SU-DHL-6 (cell line): ENCODE results near the gene KRTAP1-5.

ENCODE experiments used
- H2AFZ ChIP-seq: fragments of 200-600 bp; sonication (generic); 2 replicates; pipeline ENCODE4 v1.6.1; 2014; ENCODE audit warnings: low read depth, mild to moderate bottlenecking, moderate library complexity, mixed read lengths, antibody characterized with exemption, low read length; ENCODE audit not compliant: severe bottlenecking
- H3F3A ChIP-seq: fragments of 200-600 bp; shearing (Covaris generic); 2 replicates; pipeline ENCODE4 v1.6.0; 2016; ENCODE audit warnings: antibody characterized with exemption, mild to moderate bottlenecking; ENCODE audit not compliant: insufficient read depth
- H3K27ac ChIP-seq: fragments of 200-600 bp; sonication (generic); 2 replicates; pipeline ENCODE4 v1.5.1; 2016; ENCODE audit warnings: low read depth, mild to moderate bottlenecking, low read length, moderate library complexity, mixed read lengths
- H3K27me3 ChIP-seq: fragments of 200-600 bp; sonication (generic), shearing (Covaris generic); 2 replicates; pipeline ENCODE4 v1.6.0; 2014; ENCODE audit warnings: mild to moderate bottlenecking, low read length
- H3K36me3 ChIP-seq: fragments of 200-600 bp; sonication (generic); 2 replicates; pipeline ENCODE4 v1.6.1; 2014; ENCODE audit warnings: mild to moderate bottlenecking, low read length, mixed read lengths
- H3K4me2 ChIP-seq: fragments of 300-600, 200-600 bp; shearing (Covaris generic), sonication (generic); 2 replicates; pipeline ENCODE4 v1.6.0; 2014; ENCODE audit warnings: low read length, low read depth, mild to moderate bottlenecking; ENCODE audit not compliant: poor library complexity, severe bottlenecking
- H3K4me3 ChIP-seq: fragments of 200-600 bp; sonication (generic); 2 replicates; pipeline ENCODE4 v1.5.1; 2014; ENCODE audit warnings: antibody characterized with exemption, low read length, mild to moderate bottlenecking, mixed read lengths; ENCODE audit not compliant: insufficient read depth, poor library complexity, severe bottlenecking
- H3K79me2 ChIP-seq: fragments of 200-600 bp; sonication (generic); 2 replicates; pipeline ENCODE4 v1.6.1; 2014; ENCODE audit warnings: mild to moderate bottlenecking, low read length, moderate library complexity; ENCODE audit not compliant: insufficient read depth
- H3K9ac ChIP-seq: fragments of 200-600 bp; sonication (generic); 2 replicates; pipeline ENCODE4 v1.7.0; 2014; ENCODE audit warnings: mild to moderate bottlenecking, low read length
- H3K9me2 ChIP-seq: fragments of 200-600 bp; sonication (generic); replicated peaks from 2 replicates; pipeline ENCODE4 v1.6.1; 2014; ENCODE audit warnings: low read length; ENCODE audit not compliant: insufficient read depth
- H3K9me3 ChIP-seq: fragments of 200-600 bp; sonication (generic); 2 replicates; pipeline ENCODE4 v1.6.1; 2014; ENCODE audit warnings: low read length, mixed read lengths; ENCODE audit not compliant: insufficient read depth
- H4K20me1 ChIP-seq: fragments of 200-600 bp; sonication (generic); 2 replicates; pipeline ENCODE4 v1.6.1; 2014; ENCODE audit warnings: low read depth, mild to moderate bottlenecking, antibody characterized with exemption, low read length, moderate library complexity, mixed read lengths
- CTCF ChIP-seq: fragments of 200-600 bp; sonication (generic); IDR thresholded peaks from one replicate; pipeline ENCODE4 v1.5.1; 2017; ENCODE audit warnings: antibody characterized with exemption, mild to moderate bottlenecking, low read length, moderate library complexity; ENCODE audit not compliant: insufficient read depth, poor library complexity, severe bottlenecking
- EZH2phosphoT487 ChIP-seq: fragments of 200-600 bp; sonication (generic), shearing (Covaris generic); conservative IDR thresholded peaks from 2 replicates; pipeline ENCODE4 v1.6.1; 2018; ENCODE audit warnings: mild to moderate bottlenecking, antibody characterized with exemption, low read length, moderate library complexity, mixed read lengths

KRTAP1-5 gene

GRCh38 chr17:41029633-41030245 lies 2.7 kb upstream of the KRTAP1-5 start, which contains the start of gene KRTAP1-4:
KRTAP1-4 (minus strand) TSS chr17:41030195; CDS start chr17:41030078, 117 bp downstream.
- H3K79me2 ChIP-seq: no peaks in the 10 kb centered on the region

GRCh38 chr17:41024697-41025096 lies 2.3 kb downstream of the KRTAP1-5 start:
- Histone ChIP-seq H3K9me2 (no peaks in the 10 kb centered on the region), H3K36me3 (no peaks in the 10 kb centered on the region), H3K27ac (no peak overlapping the region), H3F3A (no peaks in the 10 kb centered on the region), H3K9me3 (no peaks in the 10 kb centered on the region), H4K20me1 (no peaks in the 10 kb centered on the region), H3K79me2 (no peaks in the 10 kb centered on the region), H3K9ac (no peak overlapping the region), H3K4me2 (no peak overlapping the region), H2AFZ (no peak overlapping the region), H3K27me3 (no peaks in the 10 kb centered on the region), H3K4me3 (no peak overlapping the region)
- no peak for TF ChIP-seq CTCF
- TF ChIP-seq EZH2phosphoT487: no peak

More at GRCh38 chr17:41029633-41030245, 2.7 kb upstream of the KRTAP1-5 start, which contains the start of gene KRTAP1-4:
- Histone ChIP-seq H3K9ac (no peak within 1 kb of the TSS), H3K27me3 (no peaks in the 10 kb centered on the region), H3K4me2 (no peak within 1 kb of the TSS), H3F3A (no peaks in the 10 kb centered on the region), H4K20me1 (no peaks in the 10 kb centered on the region), H3K36me3 (no peaks in the 10 kb centered on the region), H3K27ac (no peak within 1 kb of the TSS), H2AFZ (no peak within 1 kb of the TSS), H3K9me2 (no peaks in the 10 kb centered on the region), H3K9me3 (no peaks in the 10 kb centered on the region), H3K4me3 (no peak within 1 kb of the TSS)
- TF ChIP-seq EZH2phosphoT487 (no peak), CTCF (no peak)

- Histone ChIP-seq H4K20me1 (no peaks in the 10 kb centered on the region), H3K27ac (no peak overlapping the region), H3K36me3 (no peaks in the 10 kb centered on the region), H3K27me3 (no peaks in the 10 kb centered on the region), H2AFZ (no peak overlapping the region), H3K79me2 (no peaks in the 10 kb centered on the region), H3K9me3 (no peaks in the 10 kb centered on the region), H3F3A (no peaks in the 10 kb centered on the region), H3K4me2 (no peak overlapping the region), H3K9ac (no peak overlapping the region), H3K4me3 (no peak overlapping the region), H3K9me2 (no peaks in the 10 kb centered on the region)
- TF ChIP-seq CTCF (no peak), EZH2phosphoT487 (no peak)
Observed at GRCh38 chr17:41020336-41020735, 6.7 kb downstream of the KRTAP1-5 start.
